HCEC 1CT (cell line): ENCODE results near the gene TGOLN2.
"Not testable (repeated sequence)": the region's sequence is repeated elsewhere in the genome, so short reads cannot be mapped to it uniquely, and the experiment has no call there.

Experiments used
- DNase-seq: peaks from one replicate; pipeline ENCODE4 v3.0.0-alpha.2; 2017

The TGOLN2 gene

GRCh38 chr2:85334928-85335327, 7.1 kb upstream of the TGOLN2 start:
- no peak for DNase-seq

- DNase-seq: not testable (repeated sequence)
These were observed 6.1 kb upstream of the TGOLN2 start for GRCh38 chr2:85333877-85334276.

GRCh38 chr2:85330839-85331636, 3.2 kb upstream of the TGOLN2 start:
- no peak for DNase-seq

GRCh38 chr2:85329701-85330100, 1.9 kb upstream of the TGOLN2 start:
- DNase-seq: not testable (repeated sequence)

- no peak for DNase-seq
These were observed 1.4 kb upstream of the TGOLN2 start for GRCh38 chr2:85329181-85329651.

- peak; percentile 19 for DNase-seq
These were observed 498 bp downstream of the TGOLN2 start for GRCh38 chr2:85327160-85327821.

GRCh38 chr2:85326406-85327159, 1.2 kb downstream of the TGOLN2 start:
- no peak for DNase-seq

- DNase-seq: no peak
These were observed 2.4 kb downstream of the TGOLN2 start for GRCh38 chr2:85325466-85325811.

- DNase-seq: peak; percentile 63
These were observed 2.9 kb downstream of the TGOLN2 start for GRCh38 chr2:85324639-85325465.

- not testable (repeated sequence) for DNase-seq
These were observed 3.8 kb downstream of the TGOLN2 start for GRCh38 chr2:85323988-85324367.

GRCh38 chr2:85323351-85323987, 4.3 kb downstream of the TGOLN2 start:
- DNase-seq: no peak

GRCh38 chr2:85319796-85320195, 8.0 kb downstream of the TGOLN2 start:
- no peak for DNase-seq

- peak; percentile 43 for DNase-seq
These were observed 9.3 kb downstream of the TGOLN2 start for GRCh38 chr2:85318222-85319074.

- not testable (repeated sequence) for DNase-seq
These were observed 11.9 kb downstream of the TGOLN2 start for GRCh38 chr2:85315921-85316320.

- no peak for DNase-seq
These were observed 12.9 kb downstream of the TGOLN2 start for GRCh38 chr2:85314884-85315242.

- peak; percentile 86 for DNase-seq
These were observed 15.4 kb downstream of the TGOLN2 start for GRCh38 chr2:85312404-85312803.

GRCh38 chr2:85310330-85310729, 17.5 kb downstream of the TGOLN2 start:
- no peak for DNase-seq

- no peak for DNase-seq
These were observed 18.0 kb downstream of the TGOLN2 start for GRCh38 chr2:85309699-85310321.

GRCh38 chr2:85308896-85309555, 18.8 kb downstream of the TGOLN2 start:
- peak; percentile 48 for DNase-seq

GRCh38 chr2:85308201-85308600, 19.6 kb downstream of the TGOLN2 start:
- no peak for DNase-seq
